Kidney epithelial cell (primary cell): ENCODE results near the gene TBL3. TPM values are rescaled to one million over a fixed set of nuclear protein-coding genes. Genes with fewer than 3 reads are reported as not detected.

Experiments
- DNase-seq: peaks from one replicate; pipeline ENCODE4 v3.0.0-alpha.2; 2010; ENCODE audit warnings: low read depth
- H3K27me3 ChIP-seq: 2 replicates; pipeline ENCODE4 v1.6.0; 2011; ENCODE audit warnings: low read length; ENCODE audit not compliant: control insufficient read depth, insufficient read depth
- H3K36me3 ChIP-seq: 2 replicates; pipeline ENCODE4 v1.5.1; 2011; ENCODE audit warnings: low read length; ENCODE audit not compliant: control insufficient read depth, insufficient read depth
- H3K4me3 ChIP-seq: 2 replicates; pipeline ENCODE4 v1.5.1; 2011; ENCODE audit warnings: low read depth, mild to moderate bottlenecking, control low read depth, low read length
- CTCF ChIP-seq: IDR thresholded peaks from 2 replicates; pipeline ENCODE4 v1.5.1; 2011; ENCODE audit warnings: mild to moderate bottlenecking, moderate library complexity, low read length, control low read depth, inconsistent platforms; ENCODE audit not compliant: insufficient read depth, poor library complexity, severe bottlenecking
- total RNA-seq: library from RNA; depleted of rRNA; stranded (reverse); fragments of >200 nt; gene quantifications from 2 replicates; pipeline ENCODE4 v1.2.3, GENCODE V29; 2015

The TBL3 gene
- total RNA-seq, 1 donor from 2014 or later: 70.3 TPM

- Histone ChIP-seq H3K4me3 (no peak overlapping the region), H3K36me3 (peaks cover 6% of the 10 kb centered on the region), H3K27me3 (peaks cover 41% of the 10 kb centered on the region)
- TF ChIP-seq CTCF: no peak
- DNase-seq: no peak
Measured at GRCh38 chr16:1976951-1977874, 5.4 kb downstream of the TBL3 start.

- Histone ChIP-seq H3K4me3 (no peak overlapping the region), H3K27me3 (peaks cover 48% of the 10 kb centered on the region), H3K36me3 (peaks cover 6% of the 10 kb centered on the region)
- DNase-seq: no peak
- no peak for TF ChIP-seq CTCF
Measured at GRCh38 chr16:1977875-1978268, 6.0 kb downstream of the TBL3 start.

- Histone ChIP-seq H3K27me3 (peaks cover 55% of the 10 kb centered on the region), H3K36me3 (peaks cover 6% of the 10 kb centered on the region), H3K4me3 (no peak overlapping the region)
- no peak for DNase-seq
- TF ChIP-seq CTCF: no peak
Measured at GRCh38 chr16:1978476-1979120, 6.7 kb downstream of the TBL3 start.

GRCh38 chr16:1979271-1980029 lies 7.6 kb downstream of the TBL3 start:
- peaks cover 6% of the 10 kb centered on the region for H3K36me3 ChIP-seq
- no peak for TF ChIP-seq CTCF
- H3K27me3 ChIP-seq: peaks cover 56% of the 10 kb centered on the region
- H3K4me3 ChIP-seq: no peak overlapping the region
- DNase-seq: no peak

GRCh38 chr16:1980030-1980769 lies 8.3 kb downstream of the TBL3 start:
- no peak for TF ChIP-seq CTCF
- Histone ChIP-seq H3K27me3 (peaks cover 56% of the 10 kb centered on the region), H3K36me3 (peaks cover 4% of the 10 kb centered on the region), H3K4me3 (no peak overlapping the region)
- DNase-seq: no peak
